ENCODE results near the gene AUP1. TPM values are rescaled to one million over a fixed set of nuclear protein-coding genes. Genes with fewer than 3 reads are reported as not detected.

The AUP1 gene
- total and polyA plus RNA-seq, 9 of the 15 experiments (the other 6 are each of a cell fraction or from before 2014, with no cell fraction given) = 70.7 to 245 (median 165) TPM

- peak; percentile 95 for TF ChIP-seq ZBTB40 (IDR thresholded peaks at IDR 0.05)
- no peak for TF ChIP-seq ZBTB40 (CRISPR knock-in tag; IDR thresholded peaks at IDR 0.05)
- TF ChIP-seq TRIM24 (IDR thresholded peaks at IDR 0.05) = peak in 1 of 2 experiments; percentile 11; a peak in 1 of 4 replicates
- TF ChIP-seq NEUROD1 (IDR thresholded peaks at IDR 0.05; ENCODE audit: borderline replicate concordance, low read depth, low read length, partially characterized antibody) = peak; percentile 18
Observed at GRCh38 chr2:74482801-74483674, 46.5 kb downstream of the AUP1 start, which contains the start of the genes CCDC142 and TTC31 (continued).

Measured in K562 (cell line).